Cerebellar nuclear complex (tissue), 1 donor: ENCODE data around the gene TEAD1.
A peak's percentile ranks its signal among the peaks of the same experiment; 100 is the strongest.

ENCODE experiments used
- DNase-seq, 2 experiments: peaks; one replicate each; lab custom pipeline; 2025; lab: John Stamatoyannopoulos, UW

Gene TEAD1

GRCh38 chr11:12673924-12674570 is at the start of gene TEAD1:
Gene TEAD1, plus strand, starts transcription at chr11:12674421.
- peak; percentile 51 to 79 for DNase-seq

- no peak for DNase-seq
Observed at GRCh38 chr11:12624595-12624994, 49.6 kb upstream of the TEAD1 start.

GRCh38 chr11:12625438-12626071 is 48.7 kb upstream of the TEAD1 start:
- DNase-seq = no peak

- no peak for DNase-seq
Observed at GRCh38 chr11:12626616-12627015, 47.6 kb upstream of the TEAD1 start.

GRCh38 chr11:12628314-12628713 is 45.9 kb upstream of the TEAD1 start:
- DNase-seq = no peak

GRCh38 chr11:12629601-12630313 is 44.5 kb upstream of the TEAD1 start:
- no peak for DNase-seq

GRCh38 chr11:12631651-12632050 is 42.6 kb upstream of the TEAD1 start:
- no peak for DNase-seq

- no peak for DNase-seq
Observed at GRCh38 chr11:12634329-12634728, 39.9 kb upstream of the TEAD1 start.

GRCh38 chr11:12636871-12637410 is 37.3 kb upstream of the TEAD1 start:
- no peak for DNase-seq

- no peak for DNase-seq
Observed at GRCh38 chr11:12639388-12639787, 34.8 kb upstream of the TEAD1 start.

- DNase-seq = no peak
Observed at GRCh38 chr11:12640355-12640754, 33.9 kb upstream of the TEAD1 start.

- DNase-seq = no peak
Observed at GRCh38 chr11:12640926-12641849, 33.0 kb upstream of the TEAD1 start.

- no peak for DNase-seq
Observed at GRCh38 chr11:12642040-12642439, 32.2 kb upstream of the TEAD1 start.

GRCh38 chr11:12642806-12643428 is 31.3 kb upstream of the TEAD1 start:
- DNase-seq = no peak

GRCh38 chr11:12646478-12646877 is 27.7 kb upstream of the TEAD1 start:
- no peak for DNase-seq

GRCh38 chr11:12653729-12654128 is 20.5 kb upstream of the TEAD1 start:
- no peak for DNase-seq

GRCh38 chr11:12655842-12656241 is 18.4 kb upstream of the TEAD1 start:
- no peak for DNase-seq

- DNase-seq = no peak
Observed at GRCh38 chr11:12657336-12657735, 16.9 kb upstream of the TEAD1 start.

GRCh38 chr11:12657981-12658380 is 16.2 kb upstream of the TEAD1 start:
- no peak for DNase-seq

- DNase-seq = no peak
Observed at GRCh38 chr11:12662101-12662689, 12.0 kb upstream of the TEAD1 start.

GRCh38 chr11:12664385-12664784 is 9.8 kb upstream of the TEAD1 start:
- DNase-seq = no peak
